ENCODE data around the gene ABCA2. TPM values are rescaled to one million over a fixed set of nuclear protein-coding genes. Genes with fewer than 3 reads are reported as not detected.

Gene ABCA2
- total RNA-seq, 1 donor from 2014 or later = 28.2 TPM

- DNase-seq (ENCODE audit: missing footprints) = no peak
- no peak for ATAC-seq
- intact Hi-C loops (cut with DNase I) = no loop called here
Observed at GRCh38 chr9:136964171-136964689, 63.8 kb downstream of the ABCA2 start.

- DNase-seq (ENCODE audit: missing footprints) (no peak), ATAC-seq (no peak)
- intact Hi-C loops (cut with DNase I) = no loop called here
Observed at GRCh38 chr9:136963751-136964150, 64.3 kb downstream of the ABCA2 start.

GRCh38 chr9:136963341-136963740, 64.7 kb downstream of the ABCA2 start:
- DNase-seq (ENCODE audit: missing footprints) (no peak), ATAC-seq (no peak)
- intact Hi-C loops (cut with DNase I) = no loop called here

- intact Hi-C loops (cut with DNase I) = no loop called here
Observed at GRCh38 chr9:136962701-136963248, 65.3 kb downstream of the ABCA2 start.

DNA sequence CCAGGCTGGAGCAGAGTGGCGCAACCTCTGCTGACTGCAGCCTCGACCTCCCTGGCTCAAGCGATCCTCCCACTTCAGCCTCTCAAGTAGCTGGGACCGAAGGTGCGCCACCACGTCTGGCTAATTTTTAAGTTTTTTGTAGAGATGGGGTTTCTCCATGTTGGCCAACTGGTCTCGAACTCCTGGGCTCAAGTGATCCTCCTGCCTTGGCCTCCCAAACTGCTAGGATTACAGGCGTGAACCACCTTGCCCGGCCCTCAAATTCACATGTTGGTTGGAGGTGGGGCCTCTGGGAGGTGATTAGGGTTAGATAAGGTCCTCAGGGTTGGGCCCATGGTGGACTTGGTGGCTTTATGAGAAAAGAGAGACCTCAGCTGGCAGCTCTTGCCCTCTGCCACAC, 65.9 kb downstream of the ABCA2 start:
- intact Hi-C loops (cut with DNase I) = no loop called here
- DNase-seq (ENCODE audit: missing footprints) (no peak), ATAC-seq (no peak)

More at GRCh38 chr9:136962701-136963248, 65.3 kb downstream of the ABCA2 start:
- no peak for DNase-seq (ENCODE audit: missing footprints)
- ATAC-seq = no peak

DNA sequence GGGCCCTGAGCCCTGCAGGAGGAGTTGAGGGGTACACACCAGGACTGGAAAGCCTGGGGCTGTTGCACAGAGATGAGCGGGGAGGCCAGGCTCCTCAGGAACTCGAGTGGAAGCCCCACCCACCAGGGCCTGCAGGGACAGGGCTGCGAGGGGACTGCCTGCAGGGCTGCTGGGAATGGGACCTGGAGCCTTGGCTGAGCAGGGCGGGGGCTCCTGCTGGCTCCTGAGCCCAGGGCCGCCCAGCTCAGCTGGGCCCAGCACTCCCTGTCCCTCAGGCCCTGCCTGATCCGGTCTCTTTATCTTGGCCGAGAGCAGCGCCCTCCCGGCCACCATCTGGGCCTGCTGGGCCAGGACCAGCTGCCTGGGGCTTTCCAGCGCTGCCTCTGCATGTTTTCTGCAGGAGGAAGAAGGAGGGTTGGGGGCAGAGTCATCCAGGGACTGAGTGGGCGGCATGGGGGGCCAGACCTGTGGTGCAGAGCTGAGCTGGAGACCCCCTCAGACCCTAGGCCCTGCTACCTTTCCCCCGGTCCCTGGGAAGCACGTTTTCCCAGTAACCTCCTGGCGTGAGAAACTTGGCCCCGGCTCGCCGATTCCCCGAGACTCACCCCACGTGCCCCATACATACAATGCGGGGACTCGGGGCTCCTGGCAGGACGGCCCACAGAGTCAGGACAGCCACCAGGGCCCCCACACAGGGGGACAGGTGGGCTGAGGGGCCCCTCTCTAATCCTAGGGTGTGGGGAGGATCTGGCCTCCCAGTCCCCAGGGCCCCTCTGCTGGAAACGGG, 66.6 kb downstream of the ABCA2 start:
- ATAC-seq (peak; percentile 88), DNase-seq (ENCODE audit: missing footprints) (no peak)
- intact Hi-C loops (cut with DNase I) = no loop called here

- intact Hi-C loops (cut with DNase I) = no loop called here
- ATAC-seq (no peak), DNase-seq (ENCODE audit: missing footprints) (no peak)
Observed at GRCh38 chr9:136960938-136961275, 67.1 kb downstream of the ABCA2 start.

- DNase-seq (ENCODE audit: missing footprints) (no peak), ATAC-seq (no peak)
- intact Hi-C loops (cut with DNase I) = no loop called here
Observed at GRCh38 chr9:136960212-136960937, 67.7 kb downstream of the ABCA2 start.

- intact Hi-C loops (cut with DNase I) = no loop called here
- DNase-seq (ENCODE audit: missing footprints) (no peak), ATAC-seq (no peak)
Observed at GRCh38 chr9:136958898-136959850, 68.9 kb downstream of the ABCA2 start.

- DNase-seq (ENCODE audit: missing footprints) (no peak), ATAC-seq (no peak)
- intact Hi-C loops (cut with DNase I) = no loop called here
Observed at GRCh38 chr9:136958473-136958872, 69.6 kb downstream of the ABCA2 start.

DNA sequence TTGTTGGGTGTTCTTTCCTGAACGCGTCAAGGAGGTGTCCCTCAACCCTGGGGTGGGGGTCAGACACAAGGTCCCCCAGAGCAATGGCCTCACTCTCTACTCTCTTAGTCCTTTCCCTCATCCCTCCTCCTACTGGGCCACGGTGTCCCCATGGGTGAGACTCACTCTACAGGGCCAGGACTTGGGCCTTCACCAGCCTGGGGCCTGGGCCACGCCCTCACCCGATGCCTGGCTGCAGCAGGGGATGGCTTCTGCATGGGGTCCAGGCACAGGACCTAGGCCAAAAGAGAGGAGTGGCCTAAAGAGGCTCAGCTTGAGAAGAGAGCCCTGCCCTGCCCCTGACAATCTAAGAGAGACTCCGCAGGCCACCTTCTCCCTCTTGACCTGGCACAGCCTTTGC, 70.1 kb downstream of the ABCA2 start:
- intact Hi-C loops (cut with DNase I) = no loop called here
- no peak for ATAC-seq
- DNase-seq (ENCODE audit: missing footprints) = no peak

DNA sequence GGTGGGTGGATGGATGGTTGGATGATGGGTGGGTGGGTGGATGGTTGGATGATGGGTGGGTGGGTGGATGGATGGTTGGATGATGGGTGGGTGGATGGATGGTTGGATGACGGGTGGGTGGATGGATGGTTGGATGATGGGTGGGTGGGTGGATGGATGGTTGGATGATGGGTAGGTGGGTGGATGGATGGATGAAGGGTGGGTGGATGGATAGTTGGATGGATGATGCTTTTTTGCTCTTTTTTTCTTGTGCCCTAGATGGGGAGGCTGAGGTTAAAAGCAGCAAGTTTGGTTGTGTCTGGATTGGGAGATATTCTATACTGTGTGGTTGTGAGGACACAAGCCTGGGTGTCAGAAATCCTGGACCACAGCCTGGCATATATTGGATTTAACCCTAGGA, 70.6 kb downstream of the ABCA2 start:
- no peak for DNase-seq (ENCODE audit: missing footprints)
- ATAC-seq = no peak
- intact Hi-C loops (cut with DNase I) = no loop called here

Other genes with a start within 250 kb of the ABCA2 start
- gene TMEM141, start 236.9 kb downstream of the ABCA2 start, total RNA-seq = 75.9 TPM
- gene CCDC183, start 231.9 kb downstream of the ABCA2 start, total RNA-seq = 1.6 TPM
- gene RABL6, start 220.3 kb downstream of the ABCA2 start, total RNA-seq = 69.5 TPM
- 8.6 TPM for gene AJM1, start 185.8 kb downstream of the ABCA2 start, total RNA-seq
- 358 TPM for gene PHPT1, start 178.8 kb downstream of the ABCA2 start, total RNA-seq
- 12.8 TPM for gene MAMDC4, start 175.9 kb downstream of the ABCA2 start, total RNA-seq
- 358 TPM for gene EDF1, start 161.9 kb downstream of the ABCA2 start, total RNA-seq
- gene TRAF2, start 141.7 kb downstream of the ABCA2 start, total RNA-seq = 12.6 TPM
- gene FBXW5, start 83.5 kb downstream of the ABCA2 start, total RNA-seq = 143 TPM
- gene C8G, start 83.0 kb downstream of the ABCA2 start, total RNA-seq = 1.3 TPM
- 2.9 TPM for gene LCN12, start 76.0 kb downstream of the ABCA2 start, total RNA-seq
- 6,282 TPM for gene PTGDS, start 50.7 kb downstream of the ABCA2 start, total RNA-seq
- gene LCNL1, start 45.2 kb downstream of the ABCA2 start, total RNA-seq = 8.6 TPM
- 26.9 TPM for gene PAXX, start 35.8 kb downstream of the ABCA2 start, total RNA-seq
- gene CLIC3, start 31.7 kb downstream of the ABCA2 start, total RNA-seq = 1.1 TPM
- gene FUT7, start 3.9 kb upstream of the ABCA2 start, total RNA-seq = 0.11 TPM
- gene NPDC1, start 17.9 kb upstream of the ABCA2 start, total RNA-seq = 69.0 TPM
- gene ENTPD2, start 25.8 kb upstream of the ABCA2 start, total RNA-seq = 2.7 TPM
- 0.22 TPM for gene SAPCD2, start 42.3 kb upstream of the ABCA2 start, total RNA-seq
- 13.6 TPM for gene UAP1L1, start 49.3 kb upstream of the ABCA2 start, total RNA-seq
- 20.4 TPM for gene MAN1B1, start 58.7 kb upstream of the ABCA2 start, total RNA-seq
- gene DPP7, start 86.5 kb upstream of the ABCA2 start, total RNA-seq = 143 TPM
- gene GRIN1, start 110.9 kb upstream of the ABCA2 start, total RNA-seq = not detected
- gene LRRC26, start 141.8 kb upstream of the ABCA2 start, total RNA-seq = not detected
- not detected for gene TMEM210, start 143.8 kb upstream of the ABCA2 start, total RNA-seq
- gene ANAPC2, start 160.3 kb upstream of the ABCA2 start, total RNA-seq = 35.0 TPM
- gene SSNA1, start 160.4 kb upstream of the ABCA2 start, total RNA-seq = 70.7 TPM
- 27.9 TPM for gene TPRN, start 172.5 kb upstream of the ABCA2 start, total RNA-seq
- gene TMEM203, start 177.4 kb upstream of the ABCA2 start, total RNA-seq = 44.6 TPM
- gene NDOR1, start 177.5 kb upstream of the ABCA2 start, total RNA-seq = 5.9 TPM
- 26.0 TPM for gene RNF208, start 194.0 kb upstream of the ABCA2 start, total RNA-seq
- not detected for gene CYSRT1, start 196.9 kb upstream of the ABCA2 start, total RNA-seq
- not detected for gene RNF224, start 199.3 kb upstream of the ABCA2 start, total RNA-seq
- gene SLC34A3, start 202.7 kb upstream of the ABCA2 start, total RNA-seq = not detected
- gene TUBB4B, start 213.1 kb upstream of the ABCA2 start, total RNA-seq = 620 TPM
- 1.4 TPM for gene STPG3, start 223.0 kb upstream of the ABCA2 start, total RNA-seq
- gene NELFB, start 227.1 kb upstream of the ABCA2 start, total RNA-seq = 37.9 TPM
- gene TOR4A, start 249.5 kb upstream of the ABCA2 start, total RNA-seq = 16.5 TPM